ENCODE results near the gene HECA. TPM values are rescaled to one million over a fixed set of nuclear protein-coding genes. Genes with fewer than 3 reads are reported as not detected.

HECA gene
- total RNA-seq, 1 experiment from 2014 or later: 10.7 TPM

GRCh38 chr6:139173172-139173571 lies 38.3 kb downstream of the HECA start:
- RAD21 ChIA-PET (ENCODE audit: low non-redundant PET in 1 of 2, low total read pairs in 2 of 2, uncharacterized antibody in 2 of 2, unreplicated experiment in 2 of 2): no interaction called here
- CTCF ChIA-PET: no interaction called here
- Histone ChIP-seq H3K4me1 (ENCODE audit: control insufficient read depth in 1 of 2, insufficient read depth in 2 of 2, low read length in 2 of 2) (no peaks in the 10 kb centered on the region), H3K9ac (ENCODE audit: low read length) (no peak overlapping the region), H3K27ac (ENCODE audit: low read depth, low read length) (no peak overlapping the region), H3K9me2 (ENCODE audit: insufficient read depth) (no peaks in the 10 kb centered on the region), H3K4me3 (replicated peaks in 1 of 2; ENCODE audit: low read depth in 1 of 2, low read length in 2 of 2) (no peak overlapping the region), H3K27me3 (ENCODE audit: insufficient read depth, low read length) (no peaks in the 10 kb centered on the region), H3K79me2 (ENCODE audit: insufficient read depth, low read length) (no peaks in the 10 kb centered on the region), H2AFZ (ENCODE audit: low read depth, low read length, poor library complexity, severe bottlenecking) (no peak overlapping the region), H3K36me3 (ENCODE audit: control insufficient read depth in 1 of 2, insufficient read depth in 2 of 2, low read length in 2 of 2) (no peaks in the 10 kb centered on the region), H3K4me2 (ENCODE audit: low read length) (no peak overlapping the region), H4K20me1 (ENCODE audit: insufficient read depth) (no peaks in the 10 kb centered on the region), H3K9me3 (ENCODE audit: control insufficient read depth in 1 of 2, insufficient read depth in 1 of 2, low read depth in 1 of 2, low read length in 2 of 2) (no peaks in the 10 kb centered on the region)
- no peak for TF ChIP-seq YY1 (IDR thresholded peaks at IDR 0.05; ENCODE audit: extremely low read depth, insufficient replicate concordance, low read depth, low read length)
- TF ChIP-seq, protein P1, sequence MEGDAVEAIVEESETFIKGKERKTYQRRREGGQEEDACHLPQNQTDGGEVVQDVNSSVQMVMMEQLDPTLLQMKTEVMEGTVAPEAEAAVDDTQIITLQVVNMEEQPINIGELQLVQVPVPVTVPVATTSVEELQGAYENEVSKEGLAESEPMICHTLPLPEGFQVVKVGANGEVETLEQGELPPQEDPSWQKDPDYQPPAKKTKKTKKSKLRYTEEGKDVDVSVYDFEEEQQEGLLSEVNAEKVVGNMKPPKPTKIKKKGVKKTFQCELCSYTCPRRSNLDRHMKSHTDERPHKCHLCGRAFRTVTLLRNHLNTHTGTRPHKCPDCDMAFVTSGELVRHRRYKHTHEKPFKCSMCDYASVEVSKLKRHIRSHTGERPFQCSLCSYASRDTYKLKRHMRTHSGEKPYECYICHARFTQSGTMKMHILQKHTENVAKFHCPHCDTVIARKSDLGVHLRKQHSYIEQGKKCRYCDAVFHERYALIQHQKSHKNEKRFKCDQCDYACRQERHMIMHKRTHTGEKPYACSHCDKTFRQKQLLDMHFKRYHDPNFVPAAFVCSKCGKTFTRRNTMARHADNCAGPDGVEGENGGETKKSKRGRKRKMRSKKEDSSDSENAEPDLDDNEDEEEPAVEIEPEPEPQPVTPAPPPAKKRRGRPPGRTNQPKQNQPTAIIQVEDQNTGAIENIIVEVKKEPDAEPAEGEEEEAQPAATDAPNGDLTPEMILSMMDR (IDR thresholded peaks at IDR 0.05 in 2 of 3, conservative IDR thresholded peaks at IDR 0.05 in 1 of 3; ENCODE audit: borderline replicate concordance in 1 of 3, insufficient read depth in 1 of 3, low read depth in 2 of 3, low read length in 2 of 3): peak in 1 of 3 experiments; percentile 7; a peak in 1 of 6 replicates
- BruUV-seq (replicated peaks): no TSS peak
- no peak for DNase-seq (ENCODE audit: low read depth, low spot score)
- intact Hi-C loops (cut with micrococcal nuclease): no loop called here
- peak; percentile 64 for ATAC-seq
- POLR2A ChIA-PET: no interaction called here

GRCh38 chr6:139173822-139174221 lies 38.9 kb downstream of the HECA start:
- ChIA-PET POLR2A (no interaction called here), RAD21 (ENCODE audit: low non-redundant PET in 1 of 2, low total read pairs in 2 of 2, uncharacterized antibody in 2 of 2, unreplicated experiment in 2 of 2) (no interaction called here), CTCF (no interaction called here)
- no peak for DNase-seq (ENCODE audit: low read depth, low spot score)
- no TSS peak for BruUV-seq (replicated peaks)
- Histone ChIP-seq H3K9me2 (ENCODE audit: insufficient read depth) (no peaks in the 10 kb centered on the region), H3K9ac (ENCODE audit: low read length) (no peak overlapping the region), H4K20me1 (ENCODE audit: insufficient read depth) (no peaks in the 10 kb centered on the region), H3K4me1 (ENCODE audit: control insufficient read depth in 1 of 2, insufficient read depth in 2 of 2, low read length in 2 of 2) (no peaks in the 10 kb centered on the region), H3K4me2 (ENCODE audit: low read length) (no peak overlapping the region), H3K27me3 (ENCODE audit: insufficient read depth, low read length) (no peaks in the 10 kb centered on the region), H3K4me3 (replicated peaks in 1 of 2; ENCODE audit: low read depth in 1 of 2, low read length in 2 of 2) (no peak overlapping the region), H3K36me3 (ENCODE audit: control insufficient read depth in 1 of 2, insufficient read depth in 2 of 2, low read length in 2 of 2) (no peaks in the 10 kb centered on the region), H3K9me3 (ENCODE audit: control insufficient read depth in 1 of 2, insufficient read depth in 1 of 2, low read depth in 1 of 2, low read length in 2 of 2) (no peaks in the 10 kb centered on the region), H3K27ac (ENCODE audit: low read depth, low read length) (no peak overlapping the region), H2AFZ (ENCODE audit: low read depth, low read length, poor library complexity, severe bottlenecking) (no peak overlapping the region), H3K79me2 (ENCODE audit: insufficient read depth, low read length) (no peaks in the 10 kb centered on the region)
- ATAC-seq: no peak
- intact Hi-C loops (cut with micrococcal nuclease): no loop called here
- TF ChIP-seq ATF3 (IDR thresholded peaks at IDR 0.05): no peak

All from HCT116 (cell line).